ENCODE results near the gene ECSCR. TPM values are rescaled to one million over a fixed set of nuclear protein-coding genes. Genes with fewer than 3 reads are reported as not detected.
"Not testable (repeated sequence)": the region's sequence is repeated elsewhere in the genome, so short reads cannot be mapped to it uniquely, and the experiment has no call there.

The ECSCR gene
- total RNA-seq, 1 donor from 2014 or later: 32.3 TPM

DNA sequence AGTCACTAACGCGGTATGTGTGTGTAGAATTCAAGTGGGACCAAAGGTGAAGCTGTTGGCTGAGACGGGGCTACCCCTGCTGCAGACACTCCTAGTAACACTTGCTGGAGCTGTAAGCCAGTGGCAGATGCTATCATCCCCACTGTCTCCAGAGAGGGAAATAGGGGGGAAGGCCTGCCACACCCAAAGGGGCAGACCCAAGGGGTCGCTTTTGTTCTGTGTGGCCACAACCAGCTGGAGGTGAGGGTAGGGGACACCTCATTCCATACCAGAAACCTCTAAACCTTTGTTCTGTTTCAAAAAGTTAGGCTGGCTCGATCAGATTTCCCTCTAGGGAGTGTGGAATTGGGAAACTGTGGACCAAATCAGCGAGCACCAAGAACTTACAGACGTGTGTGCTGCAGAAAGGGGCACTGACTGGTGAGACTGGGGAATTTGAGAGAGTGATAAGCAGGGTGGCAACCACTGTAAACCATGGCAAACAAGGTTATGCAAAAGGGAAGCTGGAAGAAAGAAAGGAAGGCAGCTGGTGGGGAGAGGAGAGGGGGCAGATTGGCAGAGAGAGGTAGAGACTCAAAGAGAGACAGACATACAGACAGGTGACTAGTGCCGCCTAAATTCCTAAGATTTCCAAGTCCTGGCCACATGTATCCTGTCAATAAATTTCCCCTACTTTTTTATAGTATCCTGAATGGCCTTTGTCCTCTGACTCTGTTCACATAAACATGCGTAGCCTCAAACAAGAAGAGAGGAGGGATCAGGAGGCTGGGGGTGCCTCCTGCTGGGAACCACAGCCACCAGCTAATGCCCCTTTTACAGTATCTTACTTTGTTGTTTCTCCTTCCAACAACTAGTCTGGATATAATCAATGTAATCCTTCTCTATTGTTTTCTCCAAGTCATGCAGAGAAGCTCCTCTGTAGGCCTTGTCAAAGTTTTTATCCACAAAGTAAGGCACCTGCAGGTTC lies 43.0 kb downstream of the ECSCR start:
- intact Hi-C loops (cut with DNase I): loop anchor here (10.0 kb wide), 1 partner anchor 95 kb away; no protein-coding TSS in a partner anchor
- no peak for ATAC-seq
- DNase-seq (ENCODE audit: low spot score): no peak

DNA sequence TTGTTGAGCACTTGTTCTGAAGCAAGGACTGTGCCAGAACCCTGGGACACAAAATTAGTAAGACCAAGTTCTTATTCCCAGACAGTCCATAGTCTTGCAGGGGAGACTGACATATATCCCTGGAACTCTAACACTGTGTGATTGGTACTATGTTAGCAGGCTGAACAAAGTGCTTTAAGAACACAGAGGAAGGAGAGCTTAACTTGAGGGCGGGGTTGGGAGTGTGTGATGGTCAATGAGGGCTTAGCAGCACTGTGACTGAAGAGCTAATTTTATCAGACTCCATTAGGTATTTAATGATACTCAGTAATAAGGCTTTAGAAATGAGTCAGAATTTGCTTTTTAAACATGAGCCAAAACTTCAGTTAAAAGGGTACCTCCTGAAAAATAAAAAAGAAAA lies 43.8 kb downstream of the ECSCR start:
- intact Hi-C loops (cut with DNase I): no loop called here
- ATAC-seq (no peak), DNase-seq (ENCODE audit: low spot score) (no peak)

- peak; percentile 26 for ATAC-seq
- intact Hi-C loops (cut with DNase I): no loop called here
Measured at GRCh38 chr5:139417214-139417613, 45.3 kb downstream of the ECSCR start.

GRCh38 chr5:139416651-139417050 lies 45.9 kb downstream of the ECSCR start:
- intact Hi-C loops (cut with DNase I): no loop called here
- ATAC-seq (no peak), DNase-seq (ENCODE audit: low spot score) (no peak)

More at GRCh38 chr5:139417214-139417613, 45.3 kb downstream of the ECSCR start:
- DNase-seq (ENCODE audit: low spot score): no peak

- intact Hi-C loops (cut with DNase I): no loop called here
- no peak for DNase-seq (ENCODE audit: low spot score)
- no peak for ATAC-seq
Measured at GRCh38 chr5:139415869-139416268, 46.7 kb downstream of the ECSCR start.

GRCh38 chr5:139415221-139415861 lies 47.2 kb downstream of the ECSCR start:
- DNase-seq (ENCODE audit: low spot score) (no peak), ATAC-seq (peak; percentile 40)
- intact Hi-C loops (cut with DNase I): no loop called here

- DNase-seq (ENCODE audit: low spot score): no peak
- intact Hi-C loops (cut with DNase I): no loop called here
- peak; percentile 46 for ATAC-seq
Measured at GRCh38 chr5:139414581-139415130, 47.9 kb downstream of the ECSCR start.

DNA sequence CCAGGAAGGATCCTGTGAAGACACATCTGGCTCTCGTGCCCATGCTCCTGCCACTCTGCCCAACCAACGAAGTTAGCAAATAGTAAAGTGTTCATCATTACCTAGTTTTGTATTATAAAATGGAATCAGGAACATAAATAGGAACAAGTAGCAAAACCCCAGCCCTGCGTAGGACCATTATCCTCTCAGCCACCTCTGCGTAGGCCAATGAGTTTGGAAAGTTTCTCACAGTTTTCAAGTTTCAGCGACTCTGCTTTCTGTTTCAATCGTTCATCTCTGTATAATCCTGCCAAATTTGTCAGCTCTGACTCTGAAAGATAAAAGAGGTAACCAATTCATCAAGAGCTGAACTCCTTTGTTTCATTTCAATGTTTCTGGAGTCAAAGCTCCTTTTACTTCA lies 48.6 kb downstream of the ECSCR start:
- ATAC-seq (no peak), DNase-seq (ENCODE audit: low spot score) (no peak)
- intact Hi-C loops (cut with DNase I): no loop called here

GRCh38 chr5:139413153-139413552 lies 49.4 kb downstream of the ECSCR start:
- no peak for ATAC-seq
- DNase-seq (ENCODE audit: low spot score): no peak
- intact Hi-C loops (cut with DNase I): no loop called here

DNA sequence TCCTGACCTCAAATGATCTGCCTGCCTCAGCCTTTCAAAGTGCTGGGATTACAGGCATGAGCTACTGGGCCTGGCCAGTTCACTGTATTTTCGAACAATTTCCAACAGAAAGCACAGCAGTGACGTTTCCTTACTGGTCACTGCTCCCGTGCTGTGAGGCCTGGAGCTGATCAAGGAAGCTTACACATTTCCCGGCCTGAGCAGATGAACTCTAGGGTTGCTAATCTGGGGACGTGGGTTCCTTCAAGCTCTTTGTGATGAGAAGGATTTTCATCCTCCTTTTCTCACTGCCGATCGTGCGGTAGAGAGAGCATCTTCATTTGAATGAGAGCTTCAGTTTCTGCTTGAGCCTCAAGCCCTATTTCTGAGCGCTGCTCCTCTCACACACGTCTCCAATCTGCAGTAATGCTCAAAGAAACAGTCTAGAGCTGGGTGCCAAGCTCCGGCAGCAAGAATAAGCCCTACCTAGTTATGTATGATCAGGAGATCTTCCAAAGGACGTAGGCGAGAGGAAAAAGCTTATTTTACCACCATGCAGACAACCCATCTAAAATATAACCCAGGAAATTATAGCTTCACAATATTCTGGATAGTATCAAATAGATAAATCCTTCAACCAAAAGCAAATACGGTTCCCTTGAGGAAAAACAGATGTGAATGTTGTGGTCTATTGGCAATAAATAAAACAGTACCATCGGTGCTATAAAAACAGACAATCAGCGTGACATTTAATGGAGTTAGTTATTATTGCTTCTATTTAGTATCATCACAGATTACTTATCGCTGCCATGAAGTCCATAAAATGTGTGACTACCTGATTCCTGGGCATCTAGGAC lies 51.3 kb downstream of the ECSCR start:
- DNase-seq (ENCODE audit: low spot score) (no peak), ATAC-seq (no peak)

GRCh38 chr5:139410121-139410992 lies 52.2 kb downstream of the ECSCR start:
- ATAC-seq (no peak), DNase-seq (ENCODE audit: low spot score) (no peak)
- intact Hi-C loops (cut with DNase I): no loop called here

More for the DNA sequence above, 51.3 kb downstream of the ECSCR start:
- intact Hi-C loops (cut with DNase I): no loop called here

DNA sequence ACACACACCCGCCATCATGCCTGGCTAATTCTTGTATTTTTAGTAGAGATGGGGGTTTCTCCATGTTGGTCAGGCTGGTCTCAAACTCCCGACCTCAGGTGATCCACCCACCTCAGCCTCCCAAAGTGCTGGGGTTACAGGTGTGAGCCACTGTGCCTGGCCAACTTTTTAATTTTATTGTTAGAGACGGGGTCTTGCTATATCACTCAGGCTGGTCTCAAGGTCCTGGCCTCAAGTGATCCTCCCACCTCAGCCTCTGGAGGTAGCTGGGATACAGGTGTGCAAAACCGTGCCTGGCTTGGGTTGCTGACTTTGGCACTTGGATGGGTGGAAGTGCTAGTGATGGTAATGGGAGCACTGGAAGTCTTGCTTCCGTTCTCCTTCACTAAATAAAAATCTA lies 53.4 kb downstream of the ECSCR start:
- intact Hi-C loops (cut with DNase I): not testable (repeated sequence)

GRCh38 chr5:139408191-139408590 lies 54.4 kb downstream of the ECSCR start:
- ATAC-seq: no peak
- intact Hi-C loops (cut with DNase I): no loop called here

More for the DNA sequence above, 53.4 kb downstream of the ECSCR start:
- not testable (repeated sequence) for ATAC-seq; DNase-seq (ENCODE audit: low spot score)

GRCh38 chr5:139407517-139407916 lies 55.0 kb downstream of the ECSCR start:
- intact Hi-C loops (cut with DNase I): no loop called here
- no peak for ATAC-seq
- no peak for DNase-seq (ENCODE audit: low spot score)

More at GRCh38 chr5:139408191-139408590, 54.4 kb downstream of the ECSCR start:
- no peak for DNase-seq (ENCODE audit: low spot score)

DNA sequence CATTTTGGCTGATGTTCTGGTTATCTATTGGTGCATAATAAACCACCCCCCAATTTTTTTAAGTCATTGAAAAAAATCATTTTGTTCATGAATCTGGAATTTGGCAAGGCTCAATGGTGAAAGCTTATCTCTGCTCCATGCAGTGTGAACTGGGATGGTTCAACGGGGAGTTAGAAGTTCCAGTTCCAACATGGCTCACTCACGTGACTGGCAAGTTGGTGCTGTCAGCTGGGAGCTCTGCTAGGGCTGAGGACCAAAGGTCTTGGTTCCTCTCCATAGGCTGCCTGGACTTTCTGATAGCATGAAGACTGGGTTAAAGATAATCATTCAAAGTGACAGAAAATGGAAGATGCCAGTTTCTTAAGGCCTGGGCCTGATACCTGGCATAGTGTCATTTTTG lies 55.6 kb downstream of the ECSCR start:
- ATAC-seq (no peak), DNase-seq (ENCODE audit: low spot score) (peak; percentile 0)
- intact Hi-C loops (cut with DNase I): no loop called here

DNA sequence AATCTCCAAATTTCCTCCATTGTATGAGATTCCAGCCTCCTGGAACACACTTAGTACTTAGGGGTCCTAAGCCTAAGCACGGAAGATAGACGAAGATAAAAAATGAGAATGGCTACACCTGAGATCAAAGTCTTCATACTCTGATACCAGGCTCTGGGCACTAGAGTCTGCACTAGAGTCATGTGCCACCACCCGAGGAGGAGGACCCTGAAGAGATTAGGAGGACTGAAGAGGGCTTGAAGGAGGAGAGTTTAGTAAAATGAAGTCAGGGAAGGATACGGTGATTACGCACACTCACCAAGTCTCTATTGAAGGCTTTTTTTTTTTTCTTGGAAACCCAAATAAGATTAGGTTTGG lies 58.1 kb downstream of the ECSCR start:
- ATAC-seq (no peak), DNase-seq (ENCODE audit: low spot score) (no peak)
- intact Hi-C loops (cut with DNase I): no loop called here

DNA sequence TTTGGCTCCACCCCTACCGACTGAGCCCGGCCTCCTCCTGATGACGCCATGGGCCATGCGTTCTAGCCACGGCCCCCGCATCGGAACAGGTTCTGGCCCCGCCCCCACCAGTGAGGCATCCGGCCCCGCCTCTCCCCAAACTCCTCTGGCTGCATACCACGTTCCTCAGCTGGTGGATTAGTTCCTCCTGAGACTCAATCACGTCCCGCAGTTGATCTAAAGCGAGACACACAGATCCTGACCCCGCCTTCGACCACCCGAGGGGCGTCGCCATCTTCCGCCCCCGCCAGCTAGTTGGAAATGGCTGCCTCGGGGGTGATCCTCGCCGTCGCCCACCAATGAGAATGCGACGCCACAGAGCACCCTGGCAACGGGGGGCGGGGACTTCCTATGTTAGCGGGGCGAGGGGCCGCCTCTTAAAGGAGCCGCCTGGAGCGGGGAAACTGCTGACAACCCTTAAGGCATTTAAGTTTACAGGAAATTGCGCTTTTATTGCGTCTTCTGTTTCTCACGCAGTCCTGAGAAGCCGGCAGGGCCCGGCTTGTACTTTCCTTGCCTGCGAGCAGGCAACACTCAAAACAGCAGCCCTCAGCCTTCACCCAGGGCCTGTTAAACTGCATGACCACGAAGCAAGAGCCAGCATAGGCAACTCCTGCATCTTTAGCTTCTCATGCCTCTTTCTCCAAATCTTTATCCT lies 58.6 kb downstream of the ECSCR start, which contains the start of gene SPATA24:
Gene SPATA24, minus strand, starts transcription at position 303 of the 697 bp plus-strand sequence. Its CDS starts 29 bp downstream, at position 274.
- ATAC-seq (peak; percentile 98), DNase-seq (ENCODE audit: low spot score) (peak; percentile 99)
- intact Hi-C loops (cut with DNase I): no loop called here

Data from sciatic nerve (tissue), 2 donors.